UCSD-AML1 (cell line): Measurements from ENCODE around the gene HBEGF.

Experiments used
- DNase-seq: peaks from one replicate; lab custom pipeline; 2025; ENCODE audit not compliant: unreplicated experiment; lab: John Stamatoyannopoulos, UW

HBEGF gene

GRCh38 chr5:140338336-140338735 lies 8.1 kb downstream of the HBEGF start:
- DNase-seq = no peak

GRCh38 chr5:140337880-140338279 lies 8.5 kb downstream of the HBEGF start:
- DNase-seq = no peak

- no peak for DNase-seq
Observed at GRCh38 chr5:140336388-140336787, 10.0 kb downstream of the HBEGF start.

GRCh38 chr5:140331638-140332037 lies 14.8 kb downstream of the HBEGF start:
- no peak for DNase-seq

- DNase-seq = no peak
Observed at GRCh38 chr5:140329739-140330481, 16.5 kb downstream of the HBEGF start.

GRCh38 chr5:140328036-140328764 lies 18.2 kb downstream of the HBEGF start:
- no peak for DNase-seq

GRCh38 chr5:140327589-140327988 lies 18.8 kb downstream of the HBEGF start:
- DNase-seq = no peak

- no peak for DNase-seq
Observed at GRCh38 chr5:140325486-140325885, 20.9 kb downstream of the HBEGF start.

GRCh38 chr5:140324617-140325241 lies 21.7 kb downstream of the HBEGF start:
- DNase-seq = no peak

GRCh38 chr5:140324041-140324600 lies 22.3 kb downstream of the HBEGF start:
- DNase-seq = no peak

GRCh38 chr5:140322751-140323731 lies 23.4 kb downstream of the HBEGF start:
- no peak for DNase-seq

- no peak for DNase-seq
Observed at GRCh38 chr5:140321796-140322195, 24.6 kb downstream of the HBEGF start.

- no peak for DNase-seq
Observed at GRCh38 chr5:140319833-140320232, 26.6 kb downstream of the HBEGF start.

- DNase-seq = no peak
Observed at GRCh38 chr5:140318792-140319191, 27.6 kb downstream of the HBEGF start.

- no peak for DNase-seq
Observed at GRCh38 chr5:140317859-140318258, 28.5 kb downstream of the HBEGF start.

- no peak for DNase-seq
Observed at GRCh38 chr5:140312791-140313189, 33.6 kb downstream of the HBEGF start.

- no peak for DNase-seq
Observed at GRCh38 chr5:140312067-140312790, 34.2 kb downstream of the HBEGF start.

GRCh38 chr5:140311011-140311467 lies 35.4 kb downstream of the HBEGF start:
- no peak for DNase-seq

- DNase-seq = no peak
Observed at GRCh38 chr5:140310434-140310833, 36.0 kb downstream of the HBEGF start.
